Upper lobe of right lung (tissue), 1 donor: ENCODE data around the gene NHSL2. TPM values are rescaled to one million over a fixed set of nuclear protein-coding genes. Genes with fewer than 3 reads are reported as not detected.

Source experiments
- ATAC-seq: fragments of 200-7000 bp; cut with Tn5 transposase; one replicate; pipeline ENCODE4 v1.9.1; 2020; ENCODE audit warnings: mild to moderate bottlenecking, moderate library complexity
- DNase-seq: peaks from one replicate; pipeline ENCODE4 v3.0.0-alpha.2; 2020
- H3K27ac ChIP-seq: fragments of 200-600 bp; one replicate; pipeline ENCODE4 v1.8.0; 2022
- H3K27me3 ChIP-seq: fragments of 200-600 bp; one replicate; pipeline ENCODE4 v1.8.0; 2022; ENCODE audit warnings: mild to moderate bottlenecking
- H3K36me3 ChIP-seq: fragments of 200-600 bp; one replicate; pipeline ENCODE4 v1.8.0; 2022
- H3K4me1 ChIP-seq: fragments of 200-600 bp; one replicate; pipeline ENCODE4 v1.8.0; 2022
- H3K4me3 ChIP-seq: fragments of 200-600 bp; one replicate; pipeline ENCODE4 v1.8.0; 2022; ENCODE audit warnings: mild to moderate bottlenecking
- H3K9me3 ChIP-seq: fragments of 200-600 bp; one replicate; pipeline ENCODE4 v1.8.0; 2022
- intact Hi-C: fragments of 100-400 bp; cut with DNase I; formaldehyde crosslinking; loops from one replicate; pipeline ENCODE4 v1.11.0; 2022
- total RNA-seq: library from RNA; stranded (reverse); fragmentation: NEBNext Ultra II Directional; extraction: Animal tissue kit (Norgen Biotek cat#: 25700); gene quantifications from one replicate; pipeline ENCODE4 v1.2.1, GENCODE V29; 2021
- TF ChIP-seq, protein P1 (sequence below): fragments of 200-600 bp; IDR thresholded peaks from one replicate; pipeline ENCODE4 v1.8.0; 2022; ENCODE audit warnings: antibody characterized with exemption
- donor health status: DM: no; HTN: yes; CAD: no; lungs with severe emphysema.

Gene NHSL2
- total RNA-seq, 1 donor from 2014 or later: 17.3 TPM

DNA sequence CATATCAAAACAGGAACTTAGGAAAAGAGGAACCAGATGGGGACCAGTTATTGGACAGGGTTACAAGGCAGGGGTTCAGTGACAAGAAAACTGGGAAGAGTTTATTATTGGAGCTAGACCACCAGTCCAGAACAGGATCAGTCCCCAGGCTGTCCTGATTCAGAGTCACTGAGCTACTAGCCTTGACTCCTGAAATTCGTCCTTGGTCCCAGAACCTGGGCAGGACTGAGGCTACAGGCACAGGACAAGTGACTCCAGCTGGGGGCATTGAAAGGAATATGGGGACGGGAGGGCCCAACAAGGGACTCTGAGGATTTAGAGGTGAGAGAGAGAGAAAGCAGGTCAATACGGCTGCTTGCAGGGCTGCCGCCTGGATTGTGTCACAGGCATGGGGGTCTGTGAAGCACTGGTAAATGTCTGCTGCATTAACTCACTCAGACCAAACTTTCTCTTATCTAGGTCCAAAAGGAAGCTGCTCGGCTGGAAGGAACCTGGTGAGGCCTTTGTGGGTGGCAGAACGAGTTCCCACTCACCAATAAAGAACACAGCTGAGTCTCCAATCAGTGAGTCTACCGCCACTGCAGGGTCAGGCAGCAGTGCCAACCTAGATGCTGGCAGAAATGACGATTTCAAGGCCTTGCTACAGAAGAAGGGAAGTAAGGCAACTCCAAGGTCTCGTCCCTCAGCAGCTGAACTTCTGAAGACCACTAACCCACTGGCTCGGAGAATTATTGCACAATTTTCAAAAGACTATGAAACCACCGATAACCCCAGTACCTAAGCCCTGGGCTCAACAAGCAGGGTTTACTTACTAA is 232.4 kb downstream of the NHSL2 start:
- TF ChIP-seq, protein P1, sequence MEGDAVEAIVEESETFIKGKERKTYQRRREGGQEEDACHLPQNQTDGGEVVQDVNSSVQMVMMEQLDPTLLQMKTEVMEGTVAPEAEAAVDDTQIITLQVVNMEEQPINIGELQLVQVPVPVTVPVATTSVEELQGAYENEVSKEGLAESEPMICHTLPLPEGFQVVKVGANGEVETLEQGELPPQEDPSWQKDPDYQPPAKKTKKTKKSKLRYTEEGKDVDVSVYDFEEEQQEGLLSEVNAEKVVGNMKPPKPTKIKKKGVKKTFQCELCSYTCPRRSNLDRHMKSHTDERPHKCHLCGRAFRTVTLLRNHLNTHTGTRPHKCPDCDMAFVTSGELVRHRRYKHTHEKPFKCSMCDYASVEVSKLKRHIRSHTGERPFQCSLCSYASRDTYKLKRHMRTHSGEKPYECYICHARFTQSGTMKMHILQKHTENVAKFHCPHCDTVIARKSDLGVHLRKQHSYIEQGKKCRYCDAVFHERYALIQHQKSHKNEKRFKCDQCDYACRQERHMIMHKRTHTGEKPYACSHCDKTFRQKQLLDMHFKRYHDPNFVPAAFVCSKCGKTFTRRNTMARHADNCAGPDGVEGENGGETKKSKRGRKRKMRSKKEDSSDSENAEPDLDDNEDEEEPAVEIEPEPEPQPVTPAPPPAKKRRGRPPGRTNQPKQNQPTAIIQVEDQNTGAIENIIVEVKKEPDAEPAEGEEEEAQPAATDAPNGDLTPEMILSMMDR: no peak
- Histone ChIP-seq H3K36me3 (no peaks in the 10 kb centered on the region), H3K27ac (no peak overlapping the region), H3K27me3 (no peaks in the 10 kb centered on the region), H3K4me1 (no peaks in the 10 kb centered on the region), H3K9me3 (no peaks in the 10 kb centered on the region), H3K4me3 (no peak overlapping the region)
- DNase-seq: no peak
- intact Hi-C loops: no loop called here
- no peak for ATAC-seq

DNA sequence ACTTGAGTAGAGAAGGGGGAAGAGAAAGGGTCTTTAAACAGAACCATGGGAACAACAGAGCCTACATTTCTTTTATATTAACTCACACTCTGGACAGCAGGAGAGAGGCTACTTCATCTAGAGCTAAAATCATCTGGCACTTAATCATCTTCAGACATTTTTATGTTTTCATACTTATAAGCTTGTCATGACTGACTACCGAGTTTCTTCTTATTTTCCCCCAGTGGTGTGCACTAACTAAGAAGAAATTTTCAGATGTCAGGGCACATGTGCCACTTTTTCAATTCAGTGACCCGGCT is 232.9 kb downstream of the NHSL2 start:
- ATAC-seq (no peak), DNase-seq (no peak)
- H3K4me1 ChIP-seq: no peaks in the 10 kb centered on the region
- H3K4me3 ChIP-seq: no peak overlapping the region
- no peaks in the 10 kb centered on the region for H3K36me3 ChIP-seq
- TF ChIP-seq, protein P1: no peak
- intact Hi-C loops: no loop called here
- no peak overlapping the region for H3K27ac ChIP-seq
- no peaks in the 10 kb centered on the region for H3K9me3 ChIP-seq
- H3K27me3 ChIP-seq: no peaks in the 10 kb centered on the region

DNA sequence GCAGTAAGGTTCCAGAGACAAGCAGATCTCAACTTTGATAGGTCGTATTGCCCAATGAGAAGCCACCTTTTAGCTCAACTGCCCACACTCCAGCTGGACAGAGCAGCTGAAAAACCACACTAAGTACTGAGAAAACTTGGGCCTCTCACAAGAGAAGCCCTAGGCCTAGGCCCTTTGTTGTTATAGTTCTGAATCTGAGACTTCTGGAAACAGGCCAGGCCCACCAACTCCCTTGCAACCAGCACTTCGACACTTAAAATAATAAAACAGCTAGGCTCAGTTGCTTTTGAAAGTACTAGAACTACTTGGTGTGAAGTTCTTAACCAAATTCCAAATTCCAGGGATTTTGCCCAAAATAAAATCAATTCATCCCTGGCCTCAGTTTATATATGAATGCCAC is 234.5 kb downstream of the NHSL2 start:
- Histone ChIP-seq H3K36me3 (no peaks in the 10 kb centered on the region), H3K4me1 (no peaks in the 10 kb centered on the region), H3K9me3 (no peaks in the 10 kb centered on the region), H3K4me3 (no peak overlapping the region), H3K27ac (no peak overlapping the region), H3K27me3 (no peaks in the 10 kb centered on the region)
- intact Hi-C loops: no loop called here
- no peak for DNase-seq
- TF ChIP-seq, protein P1: no peak
- no peak for ATAC-seq

DNA sequence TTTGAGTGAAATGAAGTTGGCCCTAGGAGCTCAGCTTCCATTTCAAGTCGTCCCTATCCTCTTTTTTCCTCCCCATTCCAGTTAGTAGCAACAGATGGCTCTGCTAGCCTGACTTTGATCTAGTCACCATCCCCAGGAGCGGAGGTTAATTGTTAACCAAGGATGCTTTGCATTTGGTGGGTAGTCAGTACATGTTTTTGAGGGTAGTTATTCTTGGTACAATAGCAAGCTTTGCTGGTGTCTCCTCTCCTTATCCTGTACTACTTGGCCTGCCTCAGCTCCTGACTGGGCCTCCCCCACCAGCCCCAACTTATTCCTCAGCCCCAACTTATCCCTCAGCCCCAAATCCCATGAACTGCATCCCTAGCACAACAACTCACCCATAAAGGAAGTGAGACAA is 235.9 kb downstream of the NHSL2 start:
- Histone ChIP-seq H3K36me3 (no peaks in the 10 kb centered on the region), H3K9me3 (no peaks in the 10 kb centered on the region), H3K27me3 (no peaks in the 10 kb centered on the region), H3K4me1 (no peaks in the 10 kb centered on the region), H3K4me3 (no peak overlapping the region), H3K27ac (no peak overlapping the region)
- DNase-seq (no peak), ATAC-seq (no peak)
- TF ChIP-seq, protein P1: no peak
- intact Hi-C loops: no loop called here

DNA sequence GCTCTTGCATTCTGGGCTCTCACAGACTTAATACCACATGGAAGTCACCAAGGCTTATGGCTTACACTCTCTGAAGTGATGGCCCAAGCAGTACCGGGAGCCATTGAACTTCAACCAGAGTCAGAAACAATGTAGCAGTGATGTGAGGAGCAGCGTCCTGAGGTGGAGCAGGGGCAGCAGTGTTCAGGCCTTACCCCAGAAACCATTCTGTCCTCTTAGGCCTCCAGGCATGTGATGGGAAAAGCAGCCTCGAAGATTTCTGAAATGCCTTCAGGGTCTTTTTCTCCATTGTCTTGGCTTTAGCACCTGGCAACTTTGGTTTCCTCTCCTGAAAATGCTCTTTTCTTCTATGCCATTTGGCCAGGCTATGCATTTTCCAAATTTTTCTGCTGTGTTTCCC is 248.1 kb downstream of the NHSL2 start:
- H3K9me3 ChIP-seq: no peaks in the 10 kb centered on the region
- H3K27me3 ChIP-seq: no peaks in the 10 kb centered on the region
- H3K36me3 ChIP-seq: no peaks in the 10 kb centered on the region
- no peak overlapping the region for H3K27ac ChIP-seq
- no peaks in the 10 kb centered on the region for H3K4me1 ChIP-seq
- no peak for DNase-seq
- intact Hi-C loops: no loop called here
- ATAC-seq: no peak
- TF ChIP-seq, protein P1: no peak
- H3K4me3 ChIP-seq: no peak overlapping the region

DNA sequence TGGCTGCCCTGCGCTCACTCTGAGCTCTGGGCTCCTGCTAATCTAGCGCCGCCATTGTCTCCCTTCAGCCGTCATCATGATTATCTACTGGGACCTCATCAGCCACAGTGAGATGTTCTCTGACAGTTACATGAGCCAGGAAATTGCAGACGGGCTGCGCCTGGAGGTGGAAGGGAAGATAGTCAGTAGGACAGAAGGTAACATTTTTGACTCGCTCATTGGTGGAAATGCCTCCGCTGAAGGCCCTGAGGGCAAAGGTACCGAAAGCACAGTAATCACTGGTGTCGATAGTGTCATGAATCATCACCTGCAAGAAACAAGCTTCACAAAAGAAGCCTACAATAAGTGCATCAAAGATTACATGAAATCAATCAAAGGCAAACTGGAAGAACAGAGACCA is 249.1 kb downstream of the NHSL2 start:
- H3K4me3 ChIP-seq: no peak overlapping the region
- no peak for ATAC-seq
- no peaks in the 10 kb centered on the region for H3K27me3 ChIP-seq
- no peak overlapping the region for H3K27ac ChIP-seq
- TF ChIP-seq, protein P1: no peak
- no peaks in the 10 kb centered on the region for H3K9me3 ChIP-seq
- no peaks in the 10 kb centered on the region for H3K36me3 ChIP-seq
- intact Hi-C loops: no loop called here
- no peaks in the 10 kb centered on the region for H3K4me1 ChIP-seq
- DNase-seq: no peak
